ENCODE measurements around the gene MVB12B.

The MVB12B gene

DNA sequence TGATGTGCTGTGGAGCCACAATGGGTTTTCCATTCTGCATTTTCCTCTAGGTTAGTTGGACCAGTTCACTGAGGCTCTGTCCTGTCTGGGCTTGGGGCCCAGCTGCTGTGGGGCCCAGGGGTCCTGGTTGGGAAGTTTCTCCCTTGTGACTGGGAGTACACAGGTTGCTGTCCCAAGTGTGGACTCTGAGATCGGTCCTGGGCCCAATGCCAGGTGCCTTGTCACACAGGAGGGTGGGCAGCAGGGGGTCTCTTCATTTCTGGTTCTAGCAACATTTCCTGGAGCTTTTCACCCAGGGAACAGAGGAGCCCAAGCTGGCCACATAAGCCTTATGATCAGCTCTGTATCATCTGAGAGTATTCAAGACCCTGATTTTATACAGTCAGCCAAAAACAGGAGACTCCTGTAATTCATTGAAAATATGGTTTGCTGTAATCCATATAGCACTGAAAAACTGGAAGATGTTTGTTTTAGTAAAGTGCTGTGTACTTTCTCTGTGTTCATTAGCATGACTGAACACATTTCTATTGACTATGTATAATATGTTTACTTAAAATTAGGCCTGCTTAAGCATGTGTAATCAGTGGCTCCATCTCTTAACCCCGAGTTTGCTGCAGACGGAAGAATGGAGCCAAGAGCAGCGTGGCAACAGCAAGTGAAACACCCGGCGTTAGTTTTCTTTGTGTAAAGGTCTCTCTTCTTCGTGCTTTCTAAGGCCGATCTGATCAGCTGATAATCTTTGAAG, 62.5 kb downstream of the MVB12B start:
- H3K27ac Mint-ChIP-seq: no peak overlapping the region

DNA sequence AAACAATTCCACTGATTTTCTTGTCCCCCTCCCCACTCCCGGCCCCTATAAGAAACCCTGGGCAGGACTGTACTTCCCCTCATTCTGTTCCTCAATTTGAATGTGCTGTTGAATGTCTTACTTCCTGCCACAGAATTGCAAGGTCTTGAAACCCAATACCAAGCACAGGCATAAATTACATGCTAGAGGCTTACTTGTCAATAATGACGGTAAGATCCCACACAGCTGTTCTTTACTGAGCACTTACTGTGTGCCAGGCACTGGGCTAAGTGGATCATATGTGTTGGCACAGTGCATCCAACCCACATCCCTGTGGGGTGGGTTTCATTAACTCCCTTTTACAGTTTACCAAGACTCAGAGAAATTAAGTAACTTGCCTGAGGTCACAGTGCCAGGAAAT, 63.4 kb downstream of the MVB12B start:
- H3K9me3 Mint-ChIP-seq: no peaks in the 10 kb centered on the region
- H3K36me3 Mint-ChIP-seq (ENCODE audit: low read depth): peaks cover 70% of the 10 kb centered on the region
- H3K4me1 Mint-ChIP-seq: peaks cover 17% of the 10 kb centered on the region
- H3K27me3 Mint-ChIP-seq (ENCODE audit: low read depth): no peaks in the 10 kb centered on the region
- TF ChIP-seq, protein P1, sequence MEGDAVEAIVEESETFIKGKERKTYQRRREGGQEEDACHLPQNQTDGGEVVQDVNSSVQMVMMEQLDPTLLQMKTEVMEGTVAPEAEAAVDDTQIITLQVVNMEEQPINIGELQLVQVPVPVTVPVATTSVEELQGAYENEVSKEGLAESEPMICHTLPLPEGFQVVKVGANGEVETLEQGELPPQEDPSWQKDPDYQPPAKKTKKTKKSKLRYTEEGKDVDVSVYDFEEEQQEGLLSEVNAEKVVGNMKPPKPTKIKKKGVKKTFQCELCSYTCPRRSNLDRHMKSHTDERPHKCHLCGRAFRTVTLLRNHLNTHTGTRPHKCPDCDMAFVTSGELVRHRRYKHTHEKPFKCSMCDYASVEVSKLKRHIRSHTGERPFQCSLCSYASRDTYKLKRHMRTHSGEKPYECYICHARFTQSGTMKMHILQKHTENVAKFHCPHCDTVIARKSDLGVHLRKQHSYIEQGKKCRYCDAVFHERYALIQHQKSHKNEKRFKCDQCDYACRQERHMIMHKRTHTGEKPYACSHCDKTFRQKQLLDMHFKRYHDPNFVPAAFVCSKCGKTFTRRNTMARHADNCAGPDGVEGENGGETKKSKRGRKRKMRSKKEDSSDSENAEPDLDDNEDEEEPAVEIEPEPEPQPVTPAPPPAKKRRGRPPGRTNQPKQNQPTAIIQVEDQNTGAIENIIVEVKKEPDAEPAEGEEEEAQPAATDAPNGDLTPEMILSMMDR (IDR thresholded peaks at IDR 0.05; ENCODE audit: unreplicated experiment in 3 of 3): no peak
- H3K4me3 Mint-ChIP-seq: no peak overlapping the region
- H3K27ac Mint-ChIP-seq: no peak overlapping the region

More for the DNA sequence above, 62.5 kb downstream of the MVB12B start:
- Mint-ChIP-seq H3K27me3 (ENCODE audit: low read depth) (no peaks in the 10 kb centered on the region), H3K36me3 (ENCODE audit: low read depth) (peaks cover 63% of the 10 kb centered on the region), H3K4me3 (no peak overlapping the region), H3K9me3 (no peaks in the 10 kb centered on the region), H3K4me1 (peaks cover 17% of the 10 kb centered on the region)
- TF ChIP-seq, protein P1 (IDR thresholded peaks at IDR 0.05; ENCODE audit: unreplicated experiment in 3 of 3): no peak

- H3K36me3 Mint-ChIP-seq (ENCODE audit: low read depth): peaks cover 70% of the 10 kb centered on the region
- H3K27ac Mint-ChIP-seq: no peak overlapping the region
- H3K4me1 Mint-ChIP-seq: peaks cover 17% of the 10 kb centered on the region
- H3K9me3 Mint-ChIP-seq: no peaks in the 10 kb centered on the region
- no peak overlapping the region for H3K4me3 Mint-ChIP-seq
- H3K27me3 Mint-ChIP-seq (ENCODE audit: low read depth): no peaks in the 10 kb centered on the region
- TF ChIP-seq, protein P1 (IDR thresholded peaks at IDR 0.05; ENCODE audit: unreplicated experiment in 3 of 3): no peak
These were observed 64.3 kb downstream of the MVB12B start for GRCh38 chr9:126390923-126391322.

- TF ChIP-seq, protein P1 (IDR thresholded peaks at IDR 0.05; ENCODE audit: unreplicated experiment in 3 of 3): no peak
- no peaks in the 10 kb centered on the region for H3K27me3 Mint-ChIP-seq (ENCODE audit: low read depth)
These were observed 65.4 kb downstream of the MVB12B start for GRCh38 chr9:126391713-126392661.

GRCh38 chr9:126392662-126393371, 66.2 kb downstream of the MVB12B start:
- H3K4me3 Mint-ChIP-seq: no peak overlapping the region

More at GRCh38 chr9:126391713-126392661, 65.4 kb downstream of the MVB12B start:
- no peak overlapping the region for H3K27ac Mint-ChIP-seq
- no peaks in the 10 kb centered on the region for H3K9me3 Mint-ChIP-seq
- peaks cover 17% of the 10 kb centered on the region for H3K4me1 Mint-ChIP-seq
- H3K4me3 Mint-ChIP-seq: no peak overlapping the region
- H3K36me3 Mint-ChIP-seq (ENCODE audit: low read depth): peaks cover 69% of the 10 kb centered on the region

More at GRCh38 chr9:126392662-126393371, 66.2 kb downstream of the MVB12B start:
- Mint-ChIP-seq H3K27me3 (ENCODE audit: low read depth) (no peaks in the 10 kb centered on the region), H3K4me1 (peaks cover 21% of the 10 kb centered on the region), H3K27ac (no peak overlapping the region), H3K36me3 (ENCODE audit: low read depth) (peaks cover 63% of the 10 kb centered on the region), H3K9me3 (no peaks in the 10 kb centered on the region)
- TF ChIP-seq, protein P1 (IDR thresholded peaks at IDR 0.05; ENCODE audit: unreplicated experiment in 3 of 3): no peak

All from nephron (organoid).